ENCODE measurements around the gene KLRC3. TPM values are rescaled to one million over a fixed set of nuclear protein-coding genes. Genes with fewer than 3 reads are reported as not detected.

Gene KLRC3
- total and polyA plus RNA-seq, 2 of the 13 experiments (the other 11 are each of a cell fraction or from before 2014, with no cell fraction given), result not detected

DNA sequence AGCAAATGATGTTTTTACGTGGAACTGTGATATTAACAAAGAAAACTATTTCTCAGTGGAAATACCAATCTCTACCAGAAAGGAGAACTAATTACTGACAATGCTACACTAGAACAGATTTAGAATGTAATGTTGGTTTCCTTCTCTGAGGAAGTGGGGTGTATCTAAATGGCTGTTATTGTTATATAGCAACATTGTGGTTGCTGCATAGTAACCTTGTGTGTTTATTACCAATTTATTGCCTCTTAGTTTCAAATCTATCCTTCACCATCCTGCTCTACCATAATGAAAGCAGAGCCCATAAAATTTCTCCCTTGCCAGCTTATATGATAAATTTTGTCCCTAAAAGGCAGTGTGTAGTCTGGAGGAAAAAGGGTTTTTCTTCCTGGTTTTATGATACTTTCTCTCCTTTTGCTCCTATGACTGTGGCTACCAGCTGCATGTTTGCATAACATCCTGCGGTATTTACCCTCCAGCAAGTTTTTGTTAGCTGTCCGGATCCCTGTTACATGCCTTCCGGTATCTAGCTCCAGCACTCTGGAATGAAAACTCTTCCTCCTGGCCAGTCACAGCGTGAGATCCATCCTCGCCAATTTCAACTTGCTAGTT lies 24.9 kb downstream of the KLRC3 start (continued):
- TF ChIP-seq, protein P1, sequence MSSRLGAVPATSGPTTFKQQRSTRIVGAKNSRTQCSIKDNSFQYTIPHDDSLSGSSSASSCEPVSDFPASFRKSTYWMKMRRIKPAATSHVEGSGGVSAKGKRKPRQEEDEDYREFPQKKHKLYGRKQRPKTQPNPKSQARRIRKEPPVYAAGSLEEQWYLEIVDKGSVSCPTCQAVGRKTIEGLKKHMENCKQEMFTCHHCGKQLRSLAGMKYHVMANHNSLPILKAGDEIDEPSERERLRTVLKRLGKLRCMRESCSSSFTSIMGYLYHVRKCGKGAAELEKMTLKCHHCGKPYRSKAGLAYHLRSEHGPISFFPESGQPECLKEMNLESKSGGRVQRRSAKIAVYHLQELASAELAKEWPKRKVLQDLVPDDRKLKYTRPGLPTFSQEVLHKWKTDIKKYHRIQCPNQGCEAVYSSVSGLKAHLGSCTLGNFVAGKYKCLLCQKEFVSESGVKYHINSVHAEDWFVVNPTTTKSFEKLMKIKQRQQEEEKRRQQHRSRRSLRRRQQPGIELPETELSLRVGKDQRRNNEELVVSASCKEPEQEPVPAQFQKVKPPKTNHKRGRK (CRISPR knock-in tag; IDR thresholded peaks at IDR 0.05), result no peak
- TF ChIP-seq CEBPG (CRISPR knock-in tag; IDR thresholded peaks at IDR 0.05), result peak; percentile 83
- TF ChIP-seq, protein P2, sequence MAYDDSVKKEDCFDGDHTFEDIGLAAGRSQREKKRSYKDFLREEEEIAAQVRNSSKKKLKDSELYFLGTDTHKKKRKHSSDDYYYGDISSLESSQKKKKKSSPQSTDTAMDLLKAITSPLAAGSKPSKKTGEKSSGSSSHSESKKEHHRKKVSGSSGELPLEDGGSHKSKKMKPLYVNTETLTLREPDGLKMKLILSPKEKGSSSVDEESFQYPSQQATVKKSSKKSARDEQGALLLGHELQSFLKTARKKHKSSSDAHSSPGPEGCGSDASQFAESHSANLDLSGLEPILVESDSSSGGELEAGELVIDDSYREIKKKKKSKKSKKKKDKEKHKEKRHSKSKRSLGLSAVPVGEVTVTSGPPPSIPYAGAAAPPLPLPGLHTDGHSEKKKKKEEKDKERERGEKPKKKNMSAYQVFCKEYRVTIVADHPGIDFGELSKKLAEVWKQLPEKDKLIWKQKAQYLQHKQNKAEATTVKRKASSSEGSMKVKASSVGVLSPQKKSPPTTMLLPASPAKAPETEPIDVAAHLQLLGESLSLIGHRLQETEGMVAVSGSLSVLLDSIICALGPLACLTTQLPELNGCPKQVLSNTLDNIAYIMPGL (CRISPR knock-in tag; IDR thresholded peaks at IDR 0.05; ENCODE audit: borderline replicate concordance in 1 of 2, low read depth in 1 of 2), result 0 out of 4 replicates have a peak, but pooled peaks of 1 of the 2 experiments have one; percentile 25
- TF ChIP-seq, protein P3, sequence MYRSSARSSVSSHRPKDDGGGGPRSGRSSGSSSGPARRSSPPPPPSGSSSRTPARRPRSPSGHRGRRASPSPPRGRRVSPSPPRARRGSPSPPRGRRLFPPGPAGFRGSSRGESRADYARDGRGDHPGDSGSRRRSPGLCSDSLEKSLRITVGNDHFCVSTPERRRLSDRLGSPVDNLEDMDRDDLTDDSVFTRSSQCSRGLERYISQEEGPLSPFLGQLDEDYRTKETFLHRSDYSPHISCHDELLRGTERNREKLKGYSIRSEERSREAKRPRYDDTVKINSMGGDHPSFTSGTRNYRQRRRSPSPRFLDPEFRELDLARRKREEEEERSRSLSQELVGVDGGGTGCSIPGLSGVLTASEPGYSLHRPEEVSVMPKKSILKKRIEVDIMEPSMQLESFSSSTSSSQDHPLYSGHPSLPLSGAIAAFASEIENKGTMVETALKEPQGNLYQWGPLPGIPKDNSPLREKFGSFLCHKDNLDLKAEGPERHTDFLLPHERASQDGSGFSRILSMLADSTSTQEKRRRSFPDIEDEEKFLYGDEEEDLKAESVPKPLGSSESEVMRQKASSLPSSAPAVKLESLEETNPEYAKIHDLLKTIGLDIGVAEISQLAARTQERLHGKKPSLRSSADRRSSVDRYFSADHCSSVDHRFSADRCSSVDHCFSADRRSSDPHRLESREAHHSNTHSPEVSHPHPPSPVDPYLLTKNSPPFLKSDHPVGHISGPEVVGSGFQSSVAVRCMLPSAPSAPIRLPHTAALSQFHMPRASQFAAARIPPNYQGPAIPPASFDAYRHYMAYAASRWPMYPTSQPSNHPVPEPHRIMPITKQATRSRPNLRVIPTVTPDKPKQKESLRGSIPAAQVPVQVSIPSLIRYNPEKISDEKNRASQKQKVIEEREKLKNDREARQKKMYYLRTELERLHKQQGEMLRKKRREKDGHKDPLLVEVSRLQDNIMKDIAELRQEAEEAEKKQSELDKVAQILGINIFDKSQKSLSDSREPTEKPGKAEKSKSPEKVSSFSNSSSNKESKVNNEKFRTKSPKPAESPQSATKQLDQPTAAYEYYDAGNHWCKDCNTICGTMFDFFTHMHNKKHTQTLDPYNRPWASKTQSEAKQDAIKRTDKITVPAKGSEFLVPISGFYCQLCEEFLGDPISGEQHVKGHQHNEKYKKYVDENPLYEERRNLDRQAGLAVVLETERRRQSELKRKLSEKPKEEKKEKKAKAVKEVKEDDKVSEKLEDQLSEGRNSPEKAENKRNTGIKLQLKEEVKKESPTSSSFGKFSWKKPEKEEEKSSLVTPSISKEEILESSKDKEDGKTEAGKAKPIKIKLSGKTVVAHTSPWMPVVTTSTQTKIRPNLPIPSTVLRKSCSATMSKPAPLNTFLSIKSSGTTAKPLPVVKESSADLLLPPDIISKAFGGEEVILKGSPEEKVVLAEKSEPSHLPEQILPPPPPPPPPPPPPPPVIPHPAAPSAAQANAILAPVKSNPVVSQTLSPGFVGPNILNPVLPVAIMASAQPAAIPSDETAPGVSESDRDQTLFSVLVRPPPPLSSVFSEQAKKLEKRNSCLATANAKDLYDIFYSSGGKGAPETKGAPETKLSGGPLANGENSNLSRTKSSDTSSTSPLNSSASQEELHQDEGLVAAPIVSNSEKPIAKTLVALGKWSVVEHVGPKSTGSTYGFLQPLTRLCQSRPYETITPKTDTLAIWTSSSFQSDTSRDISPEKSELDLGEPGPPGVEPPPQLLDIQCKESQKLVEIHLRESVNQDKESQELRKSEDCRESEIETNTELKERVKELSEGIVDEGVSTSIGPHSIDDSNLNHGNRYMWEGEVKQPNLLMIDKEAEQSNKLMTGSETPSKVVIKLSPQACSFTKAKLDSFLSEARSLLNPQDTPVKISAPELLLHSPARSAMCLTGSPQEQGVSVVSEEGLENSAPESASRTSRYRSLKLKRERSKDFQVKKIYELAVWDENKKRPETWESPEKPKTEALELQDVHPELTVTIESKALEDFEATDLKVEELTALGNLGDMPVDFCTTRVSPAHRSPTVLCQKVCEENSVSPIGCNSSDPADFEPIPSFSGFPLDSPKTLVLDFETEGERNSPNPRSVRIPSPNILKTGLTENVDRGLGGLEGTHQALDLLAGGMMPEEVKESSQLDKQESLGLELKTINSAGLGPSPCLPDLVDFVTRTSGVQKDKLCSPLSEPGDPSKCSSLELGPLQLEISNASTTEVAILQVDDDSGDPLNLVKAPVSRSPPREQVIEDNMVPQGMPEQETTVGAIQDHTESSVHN (CRISPR knock-in tag; IDR thresholded peaks at IDR 0.05), result no peak
- TF ChIP-seq, protein P4, sequence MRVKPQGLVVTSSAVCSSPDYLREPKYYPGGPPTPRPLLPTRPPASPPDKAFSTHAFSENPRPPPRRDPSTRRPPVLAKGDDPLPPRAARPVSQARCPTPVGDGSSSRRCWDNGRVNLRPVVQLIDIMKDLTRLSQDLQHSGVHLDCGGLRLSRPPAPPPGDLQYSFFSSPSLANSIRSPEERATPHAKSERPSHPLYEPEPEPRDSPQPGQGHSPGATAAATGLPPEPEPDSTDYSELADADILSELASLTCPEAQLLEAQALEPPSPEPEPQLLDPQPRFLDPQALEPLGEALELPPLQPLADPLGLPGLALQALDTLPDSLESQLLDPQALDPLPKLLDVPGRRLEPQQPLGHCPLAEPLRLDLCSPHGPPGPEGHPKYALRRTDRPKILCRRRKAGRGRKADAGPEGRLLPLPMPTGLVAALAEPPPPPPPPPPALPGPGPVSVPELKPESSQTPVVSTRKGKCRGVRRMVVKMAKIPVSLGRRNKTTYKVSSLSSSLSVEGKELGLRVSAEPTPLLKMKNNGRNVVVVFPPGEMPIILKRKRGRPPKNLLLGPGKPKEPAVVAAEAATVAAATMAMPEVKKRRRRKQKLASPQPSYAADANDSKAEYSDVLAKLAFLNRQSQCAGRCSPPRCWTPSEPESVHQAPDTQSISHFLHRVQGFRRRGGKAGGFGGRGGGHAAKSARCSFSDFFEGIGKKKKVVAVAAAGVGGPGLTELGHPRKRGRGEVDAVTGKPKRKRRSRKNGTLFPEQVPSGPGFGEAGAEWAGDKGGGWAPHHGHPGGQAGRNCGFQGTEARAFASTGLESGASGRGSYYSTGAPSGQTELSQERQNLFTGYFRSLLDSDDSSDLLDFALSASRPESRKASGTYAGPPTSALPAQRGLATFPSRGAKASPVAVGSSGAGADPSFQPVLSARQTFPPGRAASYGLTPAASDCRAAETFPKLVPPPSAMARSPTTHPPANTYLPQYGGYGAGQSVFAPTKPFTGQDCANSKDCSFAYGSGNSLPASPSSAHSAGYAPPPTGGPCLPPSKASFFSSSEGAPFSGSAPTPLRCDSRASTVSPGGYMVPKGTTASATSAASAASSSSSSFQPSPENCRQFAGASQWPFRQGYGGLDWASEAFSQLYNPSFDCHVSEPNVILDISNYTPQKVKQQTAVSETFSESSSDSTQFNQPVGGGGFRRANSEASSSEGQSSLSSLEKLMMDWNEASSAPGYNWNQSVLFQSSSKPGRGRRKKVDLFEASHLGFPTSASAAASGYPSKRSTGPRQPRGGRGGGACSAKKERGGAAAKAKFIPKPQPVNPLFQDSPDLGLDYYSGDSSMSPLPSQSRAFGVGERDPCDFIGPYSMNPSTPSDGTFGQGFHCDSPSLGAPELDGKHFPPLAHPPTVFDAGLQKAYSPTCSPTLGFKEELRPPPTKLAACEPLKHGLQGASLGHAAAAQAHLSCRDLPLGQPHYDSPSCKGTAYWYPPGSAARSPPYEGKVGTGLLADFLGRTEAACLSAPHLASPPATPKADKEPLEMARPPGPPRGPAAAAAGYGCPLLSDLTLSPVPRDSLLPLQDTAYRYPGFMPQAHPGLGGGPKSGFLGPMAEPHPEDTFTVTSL (CRISPR knock-in tag; IDR thresholded peaks at IDR 0.05; ENCODE audit: borderline replicate concordance), result peak; percentile 87
- TF ChIP-seq ZBTB8A (CRISPR knock-in tag; IDR thresholded peaks at IDR 0.05; ENCODE audit: borderline replicate concordance, low read depth), result no peak
- 0 out of 2 replicates have a peak, but pooled peaks have one; percentile 38 for TF ChIP-seq BCL6 (CRISPR knock-in tag; IDR thresholded peaks at IDR 0.05)
- TF ChIP-seq, protein P5, sequence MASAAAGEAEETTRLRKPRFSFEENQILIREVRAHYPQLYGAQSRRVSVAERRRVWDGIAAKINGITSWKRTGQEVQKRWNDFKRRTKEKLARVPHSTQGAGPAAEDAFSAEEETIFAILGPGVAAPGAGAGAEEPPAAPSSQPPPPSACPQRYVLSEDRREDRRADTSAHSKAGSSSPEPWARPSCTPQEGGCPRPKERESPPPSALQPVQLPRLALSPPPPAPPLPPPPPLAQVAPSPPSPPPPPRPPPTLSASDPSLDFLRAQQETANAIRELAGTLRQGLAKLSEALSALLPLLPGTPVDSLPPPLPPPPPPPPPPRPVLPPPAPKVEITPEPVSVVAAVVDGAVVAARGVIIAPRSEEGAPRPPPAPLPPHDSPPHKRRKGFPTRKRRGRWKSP (CRISPR knock-in tag; IDR thresholded peaks at IDR 0.05), result no peak

Data from HepG2 (cell line).